B cell (primary cell): Measurements from ENCODE around the gene EFCAB14. TPM values are rescaled to one million over a fixed set of nuclear protein-coding genes. Genes with fewer than 3 reads are reported as not detected.
"Not testable (repeated sequence)": the region's sequence is repeated elsewhere in the genome, so short reads cannot be mapped to it uniquely, and the experiment has no call there.

Experiments
- ATAC-seq: fragments of 200-7000 bp; cut with Tn5 transposase; one replicate; pipeline ENCODE4 v1.10.0; 2021; ENCODE audit warnings: low read depth, mild to moderate bottlenecking, moderate number of reproducible peaks, moderate library complexity
- CTCF ChIA-PET: fragments of 350-600 bp; sonication (Branson Sonifier 250); formaldehyde crosslinking; loops from one replicate; lab custom pipeline; 2021; ENCODE audit warnings: antibody characterized with exemption, inconsistent platforms; lab: Charles Lee
- POLR2A ChIA-PET: fragments of 350-600 bp; sonication (Branson Sonifier 250); formaldehyde crosslinking; loops from one replicate; lab custom pipeline; 2021; ENCODE audit warnings: antibody characterized with exemption; lab: Charles Lee
- DNase-seq: peaks from one replicate; pipeline ENCODE4 v3.0.0; 2013
- H2AFZ ChIP-seq: 2 replicates; pipeline ENCODE4 v1.6.1; 2012; ENCODE audit warnings: mild to moderate bottlenecking, low read depth, low read length; ENCODE audit not compliant: insufficient read depth, poor library complexity, severe bottlenecking
- H3K27ac ChIP-seq, 2 donors: 1 replicate in 1 of 2; 2 replicates in 1 of 2; pipeline ENCODE4 v1.5.1; 2012 to 2013; ENCODE audit warnings: low read length in 2 of 2, mild to moderate bottlenecking in 2 of 2, moderate library complexity in 1 of 2
- H3K27me3 ChIP-seq, 4 experiments: fragments of 200-600 bp in 1 of 4; sonication (generic) in 1 of 4; replicated peaks in 1 of 4; 1 replicate in 2 of 4; 2 replicates in 2 of 4; pipeline versions ENCODE4 v1.6.1 to v1.7.0; 2013 to 2016; ENCODE audit warnings: low read length in 3 of 4, mild to moderate bottlenecking in 2 of 4, mixed read lengths in 1 of 4, moderate library complexity in 1 of 4; ENCODE audit not compliant: insufficient read depth in 4 of 4, control insufficient read depth in 3 of 4; ENCODE audit errors: control extremely low read depth in 1 of 4
- H3K36me3 ChIP-seq, 2 experiments: replicated peaks in 1 of 2; 1 replicate in 1 of 2; 2 replicates in 1 of 2; pipeline versions ENCODE4 v1.6.1 to v1.7.1; 2013; ENCODE audit warnings: low read length in 1 of 2; ENCODE audit not compliant: insufficient read depth in 2 of 2, control insufficient read depth in 1 of 2; ENCODE audit errors: control extremely low read depth in 1 of 2, extremely low read depth in 1 of 2
- H3K4me1 ChIP-seq, 2 donors: fragments of 200-600 bp in 1 of 2; sonication (generic) in 1 of 2; 1 replicate in 1 of 2; 2 replicates in 1 of 2; pipeline versions ENCODE4 v1.5.1 to v1.6.1; 2013 to 2017; ENCODE audit warnings: low read length in 2 of 2; ENCODE audit not compliant: control insufficient read depth in 2 of 2, insufficient read depth in 2 of 2
- H3K4me2 ChIP-seq: replicated peaks from 2 replicates; pipeline ENCODE3; 2012; ENCODE audit warnings: mild to moderate bottlenecking, low read depth, low read length; ENCODE audit not compliant: poor library complexity, severe bottlenecking
- H3K4me3 ChIP-seq, 5 experiments: fragments of 200-600 bp in 1 of 5; sonication (generic) in 1 of 5; 1 replicate in 3 of 5; 2 replicates in 2 of 5; pipeline versions ENCODE4 v1.5.1 to v1.7.0; 2011 to 2016; ENCODE audit warnings: low read length in 4 of 5, mild to moderate bottlenecking in 4 of 5, low read depth in 2 of 5, control low read depth in 1 of 5, moderate library complexity in 1 of 5; ENCODE audit not compliant: insufficient read depth in 1 of 5; ENCODE audit errors: control extremely low read depth in 1 of 5, extremely low read depth in 1 of 5
- H3K79me2 ChIP-seq: fragments of 200-600 bp; sonication (generic); one replicate; pipeline ENCODE4 v1.6.0; 2016; ENCODE audit warnings: low read length; ENCODE audit not compliant: control insufficient read depth, insufficient read depth
- H3K9ac ChIP-seq: fragments of 200-600 bp; sonication (generic); 2 replicates; pipeline ENCODE4 v1.6.1; 2017; ENCODE audit warnings: mild to moderate bottlenecking, low read length, moderate library complexity
- H3K9me3 ChIP-seq, 3 donors: one replicate each; pipeline versions ENCODE4 v1.6.1 to v1.7.1; 2013; ENCODE audit warnings: low read length in 2 of 3; ENCODE audit not compliant: control insufficient read depth in 2 of 3, insufficient read depth in 1 of 3; ENCODE audit errors: control extremely low read depth in 1 of 3
- H4K20me1 ChIP-seq: 2 replicates; pipeline ENCODE4 v1.6.0; 2012; ENCODE audit warnings: mild to moderate bottlenecking, low read length; ENCODE audit not compliant: insufficient read depth, control insufficient read depth, poor library complexity, severe bottlenecking
- H3K27ac Mint-ChIP-seq: one replicate; pipeline ENCODE4 v1.8.0; 2021; ENCODE audit warnings: mixed read lengths
- H3K27me3 Mint-ChIP-seq: one replicate; pipeline ENCODE4 v1.8.0; 2021; ENCODE audit warnings: mixed read lengths
- H3K4me1 Mint-ChIP-seq: one replicate; pipeline ENCODE4 v1.8.0; 2021; ENCODE audit warnings: mixed read lengths
- H3K4me3 Mint-ChIP-seq: one replicate; pipeline ENCODE4 v1.8.0; 2021; ENCODE audit warnings: mixed read lengths
- H3K9me3 Mint-ChIP-seq: one replicate; pipeline ENCODE4 v1.8.0; 2022; ENCODE audit warnings: mixed read lengths; ENCODE audit not compliant: insufficient read depth
- EZH2 ChIP-seq: IDR thresholded peaks from 2 replicates; pipeline ENCODE4 v1.6.1; 2012; ENCODE audit warnings: borderline replicate concordance, low read depth, mild to moderate bottlenecking, moderate library complexity, low read length; ENCODE audit not compliant: insufficient read depth, poor library complexity, severe bottlenecking
- WGBS: methylation state at CpG from one replicate; pipeline ENCODE4 v1.1.5; 2013; ENCODE audit warnings: missing lambda C conversion rate; ENCODE audit not compliant: insufficient coverage; 5-methylcytosine and 5-hydroxymethylcytosine counted together
- intact Hi-C: fragments of 100-400 bp; cut with micrococcal nuclease; formaldehyde crosslinking; loops from one replicate; pipeline ENCODE4 v1.10.0; 2022
- polyA plus RNA-seq: library from polyadenylated mRNA; depleted of rRNA; stranded (reverse); fragments of >200 nt; gene quantifications from 2 replicates; pipeline ENCODE4 v1.2.3, GENCODE V29; 2012
- total RNA-seq, 2 donors: library from RNA; stranded (reverse); fragments of 120-200 nt in 1 of 2; gene quantifications; 1 replicate in 1 of 2; 2 replicates in 1 of 2; pipeline versions ENCODE4 v1.2.3 to v1.2.4, GENCODE V29; 2013 to 2022
- TF ChIP-seq, protein P1 (sequence below): fragments of 200-600 bp; IDR thresholded peaks from one replicate; pipeline ENCODE4 v1.8.0; 2022; ENCODE audit warnings: antibody characterized with exemption, mild to moderate bottlenecking

Gene EFCAB14
- total and polyA plus RNA-seq, 2 donors (not counting 1 experiment from before 2014, with no cell fraction given), result 22.8 to 98.8 TPM

DNA sequence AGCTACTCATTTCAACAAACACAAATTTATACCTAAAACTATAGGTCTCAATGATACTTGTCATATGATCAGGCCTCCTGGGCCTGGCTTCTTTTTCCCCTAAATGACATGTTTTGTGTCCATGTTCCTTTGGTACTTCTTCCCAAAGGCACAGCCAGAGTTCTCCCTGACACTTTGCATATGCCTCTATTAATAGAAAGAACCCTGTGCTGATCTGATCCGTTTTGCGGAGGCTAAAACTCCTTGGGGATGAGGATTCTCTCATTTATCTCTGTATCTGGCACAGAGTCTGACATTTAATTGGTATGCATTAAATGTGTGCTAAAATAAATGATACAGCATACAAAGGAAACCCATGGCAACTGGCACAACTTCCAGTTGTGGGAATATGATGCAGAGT is 62.3 kb downstream of the EFCAB14 start:
- Histone ChIP-seq H3K9ac (no peak overlapping the region), H3K9me3 (no peaks in the 10 kb centered on the region), H3K4me3 (no peak overlapping the region), H3K27me3 (no peaks in the 10 kb centered on the region), H3K4me1 (no peaks in the 10 kb centered on the region), H3K27ac (no peak overlapping the region), H3K79me2 (no peaks in the 10 kb centered on the region), H2AFZ (no peak overlapping the region), H4K20me1 (no peaks in the 10 kb centered on the region), H3K36me3 (peaks cover 14 to 38% of the 10 kb centered on the region in 2 experiments), H3K4me2 (no peak overlapping the region)
- WGBS, result no CpG with 5 or more reads among the region's 2 CpGs
- no peaks in the 10 kb centered on the region for H3K4me1 Mint-ChIP-seq
- ChIA-PET CTCF (no interaction called here), POLR2A (no interaction called here)
- DNase-seq (no peak), ATAC-seq (no peak)
- H3K27ac Mint-ChIP-seq, result no peak overlapping the region
- H3K9me3 Mint-ChIP-seq, result no peaks in the 10 kb centered on the region
- H3K27me3 Mint-ChIP-seq, result no peaks in the 10 kb centered on the region
- TF ChIP-seq, protein P1, sequence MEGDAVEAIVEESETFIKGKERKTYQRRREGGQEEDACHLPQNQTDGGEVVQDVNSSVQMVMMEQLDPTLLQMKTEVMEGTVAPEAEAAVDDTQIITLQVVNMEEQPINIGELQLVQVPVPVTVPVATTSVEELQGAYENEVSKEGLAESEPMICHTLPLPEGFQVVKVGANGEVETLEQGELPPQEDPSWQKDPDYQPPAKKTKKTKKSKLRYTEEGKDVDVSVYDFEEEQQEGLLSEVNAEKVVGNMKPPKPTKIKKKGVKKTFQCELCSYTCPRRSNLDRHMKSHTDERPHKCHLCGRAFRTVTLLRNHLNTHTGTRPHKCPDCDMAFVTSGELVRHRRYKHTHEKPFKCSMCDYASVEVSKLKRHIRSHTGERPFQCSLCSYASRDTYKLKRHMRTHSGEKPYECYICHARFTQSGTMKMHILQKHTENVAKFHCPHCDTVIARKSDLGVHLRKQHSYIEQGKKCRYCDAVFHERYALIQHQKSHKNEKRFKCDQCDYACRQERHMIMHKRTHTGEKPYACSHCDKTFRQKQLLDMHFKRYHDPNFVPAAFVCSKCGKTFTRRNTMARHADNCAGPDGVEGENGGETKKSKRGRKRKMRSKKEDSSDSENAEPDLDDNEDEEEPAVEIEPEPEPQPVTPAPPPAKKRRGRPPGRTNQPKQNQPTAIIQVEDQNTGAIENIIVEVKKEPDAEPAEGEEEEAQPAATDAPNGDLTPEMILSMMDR, result no peak
- no peak for TF ChIP-seq EZH2
- H3K4me3 Mint-ChIP-seq, result no peak overlapping the region
- intact Hi-C loops, result no loop called here

GRCh38 chr1:46655848-46656247 is 63.1 kb downstream of the EFCAB14 start:
- no peaks in the 10 kb centered on the region for H3K79me2 ChIP-seq
- H3K27me3 ChIP-seq, result no peaks in the 10 kb centered on the region
- H3K4me1 ChIP-seq, result no peaks in the 10 kb centered on the region
- Mint-ChIP-seq H3K4me1 (no peaks in the 10 kb centered on the region), H3K27ac (no peak overlapping the region), H3K27me3 (no peaks in the 10 kb centered on the region), H3K9me3 (no peaks in the 10 kb centered on the region), H3K4me3 (no peak overlapping the region)
- H3K4me3 ChIP-seq, result no peak overlapping the region
- no peaks in the 10 kb centered on the region for H4K20me1 ChIP-seq
- CTCF ChIA-PET, result no interaction called here
- H3K27ac ChIP-seq, result no peak overlapping the region
- intact Hi-C loops, result no loop called here
- DNase-seq (no peak), ATAC-seq (no peak)
- no peak for TF ChIP-seq EZH2
- TF ChIP-seq, protein P1, result no peak
- H3K9me3 ChIP-seq, result no peaks in the 10 kb centered on the region
- no peak overlapping the region for H2AFZ ChIP-seq
- H3K36me3 ChIP-seq, result peaks cover 14 to 38% of the 10 kb centered on the region in 2 experiments
- H3K4me2 ChIP-seq, result no peak overlapping the region
- no peak overlapping the region for H3K9ac ChIP-seq
- POLR2A ChIA-PET, result no interaction called here

DNA sequence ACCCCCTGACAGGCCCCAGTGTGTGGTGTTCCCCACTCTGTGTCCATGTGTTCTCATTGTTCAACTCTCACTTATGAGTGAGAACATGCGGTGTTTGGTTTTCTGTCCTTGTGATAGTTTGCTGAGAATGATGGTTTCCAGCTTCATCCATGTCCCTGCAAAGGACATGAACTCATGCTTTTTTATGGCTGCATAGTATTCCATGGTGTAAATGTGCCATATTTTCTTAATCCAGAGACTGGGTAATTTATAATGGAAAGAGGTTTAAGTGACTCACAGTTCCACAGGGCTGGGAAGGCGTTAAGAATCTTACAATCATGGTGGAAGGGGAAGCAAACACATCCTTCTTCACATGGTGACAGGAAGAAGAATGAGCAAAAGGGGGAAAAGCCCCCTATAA is 64.2 kb downstream of the EFCAB14 start:
- H4K20me1 ChIP-seq, POLR2A ChIA-PET, H3K4me3 Mint-ChIP-seq, H3K9me3 ChIP-seq, H3K4me3 ChIP-seq, ATAC-seq, CTCF ChIA-PET, H3K4me2 ChIP-seq, H3K9me3 Mint-ChIP-seq, H3K4me1 Mint-ChIP-seq, H3K79me2 ChIP-seq, H3K27ac ChIP-seq, H3K9ac ChIP-seq, H3K27ac Mint-ChIP-seq, H3K4me1 ChIP-seq, H3K27me3 Mint-ChIP-seq, intact Hi-C loops, DNase-seq, H2AFZ ChIP-seq, H3K27me3 ChIP-seq: not testable (repeated sequence)
- peaks cover 14 to 48% of the 10 kb centered on the region in 2 experiments for H3K36me3 ChIP-seq
- WGBS, result no CpG with 5 or more reads among the region's 2 CpGs
